ENCODE measurements around the gene SRMS.

GRCh38 chr20:63497138-63497945 lies 50.2 kb downstream of the SRMS start:
- TF ChIP-seq CTCF (optimal IDR thresholded peaks at IDR 0.05 in 1 of 3, IDR thresholded peaks at IDR 0.05 in 1 of 3, conservative IDR thresholded peaks at IDR 0.05 in 1 of 3; ENCODE audit: extremely low read depth in 1 of 3, insufficient read depth in 2 of 3, low read length in 3 of 3) (no peak), EZH2 (IDR thresholded peaks at IDR 0.05; ENCODE audit: low read length) (no peak)
